Uterus (tissue), 4 donors: ENCODE results near the gene EPHA4. TPM values are rescaled to one million over a fixed set of nuclear protein-coding genes. Genes with fewer than 3 reads are reported as not detected.

Source experiments
- DNase-seq, 2 donors: peaks; one replicate each; pipeline ENCODE4 v3.0.0-alpha.2; 2019 to 2020
- H3K27ac ChIP-seq, 2 donors: fragments of 200-600 bp; sonication (generic); 1 replicate in 1 of 2; 2 replicates in 1 of 2; pipeline ENCODE4 v1.5.1; 2016 to 2018
- H3K27me3 ChIP-seq, 2 donors: fragments of 200-600 bp; sonication (generic); one replicate each; pipeline ENCODE4 v1.5.1; 2018 to 2019; ENCODE audit warnings: control low read depth in 1 of 2
- H3K36me3 ChIP-seq, 2 donors: fragments of 200-600 bp; sonication (generic); one replicate each; pipeline ENCODE4 v1.5.1; 2019; ENCODE audit warnings: control low read depth in 1 of 2
- H3K4me1 ChIP-seq, 2 donors: fragments of 200-600 bp; sonication (generic); one replicate each; pipeline ENCODE4 v1.5.1; 2018 to 2019; ENCODE audit warnings: control low read depth in 1 of 2
- H3K4me3 ChIP-seq, 2 donors: fragments of 200-600 bp; sonication (generic); 1 replicate in 1 of 2; 2 replicates in 1 of 2; pipeline ENCODE4 v1.5.1; 2018 to 2019; ENCODE audit warnings: mild to moderate bottlenecking in 1 of 2
- H3K9me3 ChIP-seq, 2 donors: fragments of 200-600 bp; sonication (generic); one replicate each; pipeline ENCODE4 v1.5.1; 2019; ENCODE audit warnings: control low read depth in 1 of 2
- CTCF ChIP-seq, 4 experiments: fragments of 200-600 bp in 2 of 4; fragments of 450-650 bp in 2 of 4; sonication (generic) in 2 of 4; IDR thresholded peaks; one replicate each; pipeline ENCODE4 v1.5.1; 2016 to 2019; ENCODE audit warnings: antibody characterized with exemption in 4 of 4, mild to moderate bottlenecking in 2 of 4, moderate library complexity in 1 of 4
- POLR2A ChIP-seq, 2 donors: fragments of 450-650 bp; IDR thresholded peaks; one replicate each; pipeline ENCODE4 v1.6.1; 2016; ENCODE audit warnings: antibody characterized with exemption in 2 of 2, mild to moderate bottlenecking in 1 of 2, moderate library complexity in 1 of 2
- intact Hi-C: fragments of 100-400 bp; cut with DNase I; formaldehyde crosslinking; loops from one replicate; pipeline ENCODE4 v1.15.1; 2023; ENCODE audit warnings: low total_unique reads
- total RNA-seq, 4 donors: library from RNA; depleted of rRNA in 3 of 4; stranded (reverse); fragments of >200 nt in 3 of 4; gene quantifications; one replicate each; pipeline versions ENCODE4 v1.1.0 to v1.2.4, GENCODE V29; 2014 to 2023
- donor health status: DM: yes; HTN: yes; CAD: no.

The EPHA4 gene
- total RNA-seq, 4 donors from 2014 or later = 45.6 to 84.7 (median 66.8) TPM

GRCh38 chr2:221558107-221558506 lies 14.0 kb downstream of the EPHA4 start:
- Histone ChIP-seq H3K36me3 (no peaks in the 10 kb centered on the region), H3K9me3 (no peaks in the 10 kb centered on the region), H3K4me3 (no peak overlapping the region), H3K4me1 (peaks cover 0 to 5% of the 10 kb centered on the region in 2 donors), H3K27me3 (no peaks in the 10 kb centered on the region), H3K27ac (no peak overlapping the region)
- DNase-seq = no peak
- intact Hi-C loops = loop anchor here (10.0 kb wide), 1 partner anchor 183 kb away; no protein-coding TSS in a partner anchor
- TF ChIP-seq POLR2A (IDR thresholded peaks at IDR 0.05) = no peak
- TF ChIP-seq CTCF (IDR thresholded peaks at IDR 0.05) = no peak

- intact Hi-C loops = loop anchor here (10.0 kb wide), 1 partner anchor 181 kb away; no protein-coding TSS in a partner anchor
- Histone ChIP-seq H3K27me3 (no peaks in the 10 kb centered on the region), H3K4me1 (peaks cover 0 to 5% of the 10 kb centered on the region in 2 donors), H3K4me3 (no peak overlapping the region), H3K9me3 (no peaks in the 10 kb centered on the region), H3K36me3 (no peaks in the 10 kb centered on the region), H3K27ac (peak overlapping the region in 1 of 2 donors; percentile 49)
- TF ChIP-seq CTCF (IDR thresholded peaks at IDR 0.05) = no peak
- no peak for TF ChIP-seq POLR2A (IDR thresholded peaks at IDR 0.05)
- DNase-seq = no peak
Observed at GRCh38 chr2:221555494-221555846, 16.6 kb downstream of the EPHA4 start.

GRCh38 chr2:221554769-221555493 lies 17.2 kb downstream of the EPHA4 start:
- Histone ChIP-seq H3K4me1 (peaks cover 0 to 5% of the 10 kb centered on the region in 2 donors), H3K4me3 (no peak overlapping the region), H3K27me3 (no peaks in the 10 kb centered on the region), H3K27ac (peak overlapping the region; percentile 12 to 49), H3K9me3 (no peaks in the 10 kb centered on the region), H3K36me3 (no peaks in the 10 kb centered on the region)
- TF ChIP-seq POLR2A (IDR thresholded peaks at IDR 0.05) (no peak), CTCF (IDR thresholded peaks at IDR 0.05) (no peak)
- intact Hi-C loops = loop anchor here (10.0 kb wide), 1 partner anchor 180 kb away; no protein-coding TSS in a partner anchor
- no peak for DNase-seq

- intact Hi-C loops = loop anchor here (10.0 kb wide), 1 partner anchor 179 kb away; no protein-coding TSS in a partner anchor
- H3K36me3 ChIP-seq = no peaks in the 10 kb centered on the region
- no peak overlapping the region for H3K27ac ChIP-seq
- no peaks in the 10 kb centered on the region for H3K9me3 ChIP-seq
- no peak for DNase-seq
- no peaks in the 10 kb centered on the region for H3K27me3 ChIP-seq
- no peak for TF ChIP-seq POLR2A (IDR thresholded peaks at IDR 0.05)
- TF ChIP-seq CTCF (IDR thresholded peaks at IDR 0.05) = no peak
- H3K4me1 ChIP-seq = peaks cover 0 to 5% of the 10 kb centered on the region in 2 donors
- H3K4me3 ChIP-seq = no peak overlapping the region
Observed at GRCh38 chr2:221553333-221553732, 18.8 kb downstream of the EPHA4 start.

GRCh38 chr2:221552291-221552690 lies 19.8 kb downstream of the EPHA4 start:
- no peak overlapping the region for H3K27ac ChIP-seq
- H3K36me3 ChIP-seq = no peaks in the 10 kb centered on the region
- no peak for DNase-seq
- no peak overlapping the region for H3K4me3 ChIP-seq
- H3K27me3 ChIP-seq = no peaks in the 10 kb centered on the region
- no peak for TF ChIP-seq CTCF (IDR thresholded peaks at IDR 0.05)
- TF ChIP-seq POLR2A (IDR thresholded peaks at IDR 0.05) = no peak
- no peaks in the 10 kb centered on the region for H3K9me3 ChIP-seq
- intact Hi-C loops = loop anchor here (10.0 kb wide), 1 partner anchor 177 kb away; no protein-coding TSS in a partner anchor
- H3K4me1 ChIP-seq = peaks cover 0 to 5% of the 10 kb centered on the region in 2 donors
